GM10248 (cell line): ENCODE data around the gene DTNB.

Experiments
- CTCF ChIA-PET: fragments of 300-600 bp; sonication (Branson Sonifier 250); formaldehyde crosslinking; extraction: SDS; loops from one replicate; lab custom pipeline; 2021; ENCODE audit warnings: antibody characterized with exemption; lab: Yijun Ruan, JAX
- POLR2A ChIA-PET: fragments of 350-650 bp; sonication (Branson Sonifier 250); formaldehyde crosslinking; extraction: SDS; loops from one replicate; lab custom pipeline; 2020; ENCODE audit warnings: antibody characterized with exemption; lab: Yijun Ruan, JAX
- DNase-seq: peaks from one replicate; pipeline ENCODE4 v3.0.0; 2012; ENCODE audit errors: extremely low spot score
- TF ChIP-seq, protein P1 (sequence below): IDR thresholded peaks from 2 replicates; pipeline ENCODE4 v1.5.1; 2012; ENCODE audit warnings: mild to moderate bottlenecking, low read depth; ENCODE audit errors: extremely low read depth, missing control alignments, control extremely low read depth

The DTNB gene

GRCh38 chr2:25337891-25338290 is 335.5 kb downstream of the DTNB start:
- ChIA-PET CTCF (interaction anchor here (1.4 to 2.1 kb wide), 2 partner anchors 25 to 327 kb away, joined by 3 to 10 read pairs; no protein-coding TSS in a partner anchor), POLR2A (no interaction called here)
- TF ChIP-seq, protein P1, sequence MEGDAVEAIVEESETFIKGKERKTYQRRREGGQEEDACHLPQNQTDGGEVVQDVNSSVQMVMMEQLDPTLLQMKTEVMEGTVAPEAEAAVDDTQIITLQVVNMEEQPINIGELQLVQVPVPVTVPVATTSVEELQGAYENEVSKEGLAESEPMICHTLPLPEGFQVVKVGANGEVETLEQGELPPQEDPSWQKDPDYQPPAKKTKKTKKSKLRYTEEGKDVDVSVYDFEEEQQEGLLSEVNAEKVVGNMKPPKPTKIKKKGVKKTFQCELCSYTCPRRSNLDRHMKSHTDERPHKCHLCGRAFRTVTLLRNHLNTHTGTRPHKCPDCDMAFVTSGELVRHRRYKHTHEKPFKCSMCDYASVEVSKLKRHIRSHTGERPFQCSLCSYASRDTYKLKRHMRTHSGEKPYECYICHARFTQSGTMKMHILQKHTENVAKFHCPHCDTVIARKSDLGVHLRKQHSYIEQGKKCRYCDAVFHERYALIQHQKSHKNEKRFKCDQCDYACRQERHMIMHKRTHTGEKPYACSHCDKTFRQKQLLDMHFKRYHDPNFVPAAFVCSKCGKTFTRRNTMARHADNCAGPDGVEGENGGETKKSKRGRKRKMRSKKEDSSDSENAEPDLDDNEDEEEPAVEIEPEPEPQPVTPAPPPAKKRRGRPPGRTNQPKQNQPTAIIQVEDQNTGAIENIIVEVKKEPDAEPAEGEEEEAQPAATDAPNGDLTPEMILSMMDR = no peak
- no peak for DNase-seq

DNA sequence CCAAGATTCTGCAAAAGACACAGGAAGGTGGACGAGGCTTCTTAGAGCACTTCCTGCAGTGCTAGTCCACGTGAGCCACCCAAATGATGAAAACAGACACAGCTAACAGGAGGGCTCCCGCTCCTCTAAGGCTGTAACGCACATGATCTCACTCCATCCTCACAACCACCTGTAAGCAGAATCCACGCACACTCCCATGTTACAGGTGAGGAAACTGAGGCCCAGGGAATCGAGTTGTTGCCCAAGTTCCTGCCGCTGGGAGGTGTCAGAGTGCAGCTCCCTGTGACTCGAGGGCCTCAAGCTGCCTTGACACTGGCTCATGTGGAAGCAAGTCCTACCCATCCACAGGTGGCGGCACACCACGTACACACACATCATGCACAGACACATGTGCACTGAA is 336.1 kb downstream of the DTNB start:
- DNase-seq = no peak
- TF ChIP-seq, protein P1 = no peak
- CTCF ChIA-PET = interaction anchor here (2.1 to 4.1 kb wide), 2 partner anchors 13 to 25 kb away, joined by 10 to 15 read pairs; no protein-coding TSS in a partner anchor
- POLR2A ChIA-PET = interaction anchor here (1.7 kb wide), 1 partner anchor 25 kb away, joined by 5 read pairs; no protein-coding TSS in a partner anchor

GRCh38 chr2:25336383-25336841 is 337.0 kb downstream of the DTNB start:
- no peak for DNase-seq
- TF ChIP-seq, protein P1 = no peak
- ChIA-PET CTCF (interaction anchor here (1.4 to 4.1 kb wide), 4 partner anchors 12 to 328 kb away, joined by 3 to 15 read pairs (median 7); no protein-coding TSS in a partner anchor), POLR2A (interaction anchor here (0.7 to 1.7 kb wide), 2 partner anchors 20 to 26 kb away, joined by 3 to 5 read pairs; no protein-coding TSS in a partner anchor)

GRCh38 chr2:25335971-25336370 is 337.4 kb downstream of the DTNB start:
- TF ChIP-seq, protein P1 = no peak
- POLR2A ChIA-PET = interaction anchor here (0.7 to 1.7 kb wide), 4 partner anchors 20 to 118 kb away, joined by 3 to 7 read pairs (median 5); no protein-coding TSS in a partner anchor
- CTCF ChIA-PET = interaction anchor here (1.0 to 4.1 kb wide), 4 partner anchors 12 to 329 kb away, joined by 3 to 15 read pairs (median 4); no protein-coding TSS in a partner anchor
- no peak for DNase-seq

DNA sequence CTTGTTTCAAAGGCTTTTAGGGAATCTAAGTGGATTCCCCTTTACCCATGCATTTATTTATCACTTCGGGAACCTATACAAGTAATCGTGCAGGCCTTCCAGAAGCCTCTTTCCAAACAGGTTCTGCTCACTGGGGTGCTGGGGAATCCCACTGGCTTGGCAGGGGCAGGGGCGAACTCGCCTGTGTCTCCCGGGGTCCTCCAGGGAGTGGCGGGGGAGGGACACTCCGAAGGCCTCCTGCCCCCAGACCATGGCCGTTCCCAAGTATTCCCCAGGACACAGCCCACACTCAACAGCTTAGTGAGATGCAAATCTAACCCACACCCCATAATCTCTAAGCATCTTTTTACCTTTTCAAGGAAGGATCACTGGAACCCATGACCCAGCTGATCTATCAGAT is 338.2 kb downstream of the DTNB start:
- no peak for DNase-seq
- TF ChIP-seq, protein P1 = no peak
- ChIA-PET CTCF (interaction anchor here (1.0 to 4.1 kb wide), 4 partner anchors 11 to 330 kb away, joined by 3 to 15 read pairs (median 4); no protein-coding TSS in a partner anchor), POLR2A (interaction anchor here (0.7 kb wide), 2 partner anchors 84 to 119 kb away, joined by 5 to 7 read pairs; no protein-coding TSS in a partner anchor)

DNA sequence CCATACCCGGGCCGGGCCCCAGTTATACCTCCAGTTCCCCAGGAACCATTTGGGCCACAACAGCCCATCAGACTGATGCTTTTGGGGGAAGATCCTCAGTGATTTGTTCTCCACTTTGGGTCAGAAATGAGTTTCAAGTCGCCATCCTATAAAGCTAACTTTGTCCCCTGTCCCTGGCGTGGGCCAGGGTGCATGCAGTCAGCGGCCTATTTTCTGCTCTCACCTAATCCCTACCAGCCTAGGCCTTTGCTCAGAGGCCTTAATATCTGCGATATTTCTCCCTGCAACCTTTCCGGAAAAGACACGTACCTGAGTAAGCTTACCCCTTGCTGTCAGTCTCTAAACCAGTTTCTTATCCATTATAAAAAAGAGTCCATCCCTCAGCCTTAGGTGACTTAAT is 338.9 kb downstream of the DTNB start:
- POLR2A ChIA-PET = interaction anchor here (1.7 kb wide), 1 partner anchor 11 kb away, joined by 10 read pairs; no protein-coding TSS in a partner anchor
- no peak for DNase-seq
- TF ChIP-seq, protein P1 = no peak
- CTCF ChIA-PET = interaction anchor here (1.1 to 4.1 kb wide), 3 partner anchors 10 to 28 kb away, joined by 3 to 15 read pairs (median 6); no protein-coding TSS in a partner anchor
